Lung (tissue), 12 donors: ENCODE data around the gene GRIPAP1. TPM values are rescaled to one million over a fixed set of nuclear protein-coding genes. Genes with fewer than 3 reads are reported as not detected.

Experiments
- ATAC-seq: fragments of 200-7000 bp; cut with Tn5 transposase; one replicate; pipeline ENCODE4 v1.9.1; 2020; ENCODE audit warnings: moderate number of reproducible peaks; ENCODE audit not compliant: insufficient read depth, low FRiP score
- DNase-seq, 3 donors: peaks; one replicate each; pipeline ENCODE4 v3.0.0-alpha.2; 2013 to 2017
- H3K27ac ChIP-seq, 2 donors: one replicate each; pipeline ENCODE4 v1.5.1; 2013; ENCODE audit warnings: mild to moderate bottlenecking in 2 of 2, moderate library complexity in 2 of 2, control low read depth in 1 of 2, inconsistent platforms in 1 of 2, low read depth in 1 of 2, low read length in 1 of 2
- H3K27me3 ChIP-seq, 3 donors: one replicate each; pipeline ENCODE4 v1.5.1; 2013; ENCODE audit warnings: low read length in 2 of 3; ENCODE audit not compliant: control insufficient read depth in 3 of 3, insufficient read depth in 3 of 3
- H3K36me3 ChIP-seq, 4 donors: one replicate each; pipeline ENCODE4 v1.5.1; 2013; ENCODE audit warnings: low read length in 4 of 4, mild to moderate bottlenecking in 1 of 4, moderate library complexity in 1 of 4; ENCODE audit not compliant: control insufficient read depth in 4 of 4, insufficient read depth in 4 of 4
- H3K4me1 ChIP-seq, 5 donors: one replicate each; pipeline ENCODE4 v1.5.1; 2013; ENCODE audit warnings: low read length in 5 of 5, mild to moderate bottlenecking in 2 of 5, moderate library complexity in 1 of 5; ENCODE audit not compliant: control insufficient read depth in 5 of 5, insufficient read depth in 5 of 5
- H3K4me3 ChIP-seq: one replicate; pipeline ENCODE4 v1.5.1; 2013; ENCODE audit warnings: mild to moderate bottlenecking, control low read depth, moderate library complexity
- H3K9ac ChIP-seq, 2 donors: one replicate each; pipeline ENCODE4 v1.5.1; 2013; ENCODE audit warnings: low read length in 2 of 2, control low read depth in 1 of 2; ENCODE audit not compliant: insufficient read depth in 1 of 2
- H3K9me3 ChIP-seq, 4 donors: one replicate each; pipeline ENCODE4 v1.5.1; 2013; ENCODE audit warnings: low read length in 3 of 4, mild to moderate bottlenecking in 1 of 4, moderate library complexity in 1 of 4; ENCODE audit not compliant: control insufficient read depth in 4 of 4, insufficient read depth in 3 of 4
- CTCF ChIP-seq: IDR thresholded peaks from 2 replicates; pipeline ENCODE4 v1.5.1; 2012; ENCODE audit warnings: mild to moderate bottlenecking; ENCODE audit errors: control extremely low read depth, extremely low read depth
- WGBS, 2 donors: extraction: QIAGEN DNeasy Blood & Tissue Kit; methylation state at CpG; one replicate each; pipeline ENCODE4 v1.1.7; 2013; 5-methylcytosine and 5-hydroxymethylcytosine counted together
- polyA plus RNA-seq, 2 donors: library from polyadenylated mRNA; stranded (reverse); fragments of 200-250 nt; gene quantifications; one replicate each; pipeline ENCODE4 v1.2.1, GENCODE V29; 2013
- total RNA-seq, 2 donors: library from RNA; depleted of rRNA in 1 of 2; stranded (reverse); fragments of >200 nt in 1 of 2; gene quantifications; one replicate each; pipeline ENCODE4 v1.2.1, GENCODE V29; 2014 to 2021
- donor health status: control.
- donor health status: control.
- donor health status: Bipolar disorder and iron deficiency.
- donor health status: healthy.
- donor health status: DM: yes; HTN: yes; CAD: no.

The GRIPAP1 gene
- total and polyA plus RNA-seq, 4 donors = 29.2 to 48.9 (median 34.2) TPM

GRCh38 chrX:49029876-49030275 is 27.8 kb upstream of the GRIPAP1 start:
- no peak for TF ChIP-seq CTCF
- Histone ChIP-seq H3K27ac (no peak overlapping the region), H3K4me1 (no peaks in the 10 kb centered on the region), H3K9me3 (peaks cover 0 to 3% (median 0%) of the 10 kb centered on the region in 4 donors), H3K4me3 (no peak overlapping the region), H3K9ac (no peak overlapping the region), H3K36me3 (peaks cover 6 to 31% (median 17%) of the 10 kb centered on the region in 4 donors), H3K27me3 (no peaks in the 10 kb centered on the region)
- no peak for ATAC-seq
- DNase-seq = no peak
- 90 to 100% methylated on average over 1 to 6 of the region's 6 CpGs for WGBS, 2 donors

- DNase-seq = no peak
- H3K36me3 ChIP-seq = peaks cover 0 to 6% (median 2%) of the 10 kb centered on the region in 4 donors
- H3K27ac ChIP-seq = no peak overlapping the region
- H3K4me1 ChIP-seq = no peaks in the 10 kb centered on the region
- no peak for ATAC-seq
- H3K4me3 ChIP-seq = no peak overlapping the region
- H3K27me3 ChIP-seq = no peaks in the 10 kb centered on the region
- H3K9me3 ChIP-seq = no peaks in the 10 kb centered on the region
- 62 to 80% methylated on average over 7 of the region's 7 CpGs for WGBS, 2 donors
- H3K9ac ChIP-seq = no peak overlapping the region
- TF ChIP-seq CTCF = no peak
These were observed 17.7 kb upstream of the GRIPAP1 start for GRCh38 chrX:49019599-49020249.

GRCh38 chrX:49019050-49019449 is 17.0 kb upstream of the GRIPAP1 start:
- H3K9me3 ChIP-seq = no peaks in the 10 kb centered on the region
- no peaks in the 10 kb centered on the region for H3K4me1 ChIP-seq
- H3K4me3 ChIP-seq = no peak overlapping the region
- no peak overlapping the region for H3K27ac ChIP-seq
- no peaks in the 10 kb centered on the region for H3K36me3 ChIP-seq
- no peak overlapping the region for H3K9ac ChIP-seq
- 50 to 76% methylated on average over 1 to 2 of the region's 2 CpGs for WGBS, 2 donors
- DNase-seq = no peak
- H3K27me3 ChIP-seq = no peaks in the 10 kb centered on the region
- no peak for ATAC-seq
- TF ChIP-seq CTCF = no peak

GRCh38 chrX:49003696-49004095 is 1.6 kb upstream of the GRIPAP1 start:
- TF ChIP-seq CTCF = no peak
- no peak for ATAC-seq
- H3K4me3 ChIP-seq = no peak overlapping the region
- H3K27me3 ChIP-seq = no peaks in the 10 kb centered on the region
- no peak overlapping the region for H3K9ac ChIP-seq
- 82 to 95% methylated on average over 5 of the region's 5 CpGs for WGBS, 2 donors
- no peak for DNase-seq
- H3K4me1 ChIP-seq = peaks cover 0 to 4% (median 0%) of the 10 kb centered on the region in 5 donors
- no peak overlapping the region for H3K27ac ChIP-seq
- peaks cover 0 to 5% (median 0%) of the 10 kb centered on the region in 4 donors for H3K9me3 ChIP-seq
- H3K36me3 ChIP-seq = peaks cover 0 to 2% (median 0%) of the 10 kb centered on the region in 4 donors
